HG02981 (cell line): Measurements from ENCODE around the gene SHQ1.

Experiments used
- ATAC-seq: cut with Tn5 transposase; IDR thresholded peaks from one replicate; pipeline ENCODE4 v1.9.1; 2021; ENCODE audit warnings: mild to moderate bottlenecking, moderate library complexity; ENCODE audit not compliant: unreplicated experiment

Gene SHQ1

DNA sequence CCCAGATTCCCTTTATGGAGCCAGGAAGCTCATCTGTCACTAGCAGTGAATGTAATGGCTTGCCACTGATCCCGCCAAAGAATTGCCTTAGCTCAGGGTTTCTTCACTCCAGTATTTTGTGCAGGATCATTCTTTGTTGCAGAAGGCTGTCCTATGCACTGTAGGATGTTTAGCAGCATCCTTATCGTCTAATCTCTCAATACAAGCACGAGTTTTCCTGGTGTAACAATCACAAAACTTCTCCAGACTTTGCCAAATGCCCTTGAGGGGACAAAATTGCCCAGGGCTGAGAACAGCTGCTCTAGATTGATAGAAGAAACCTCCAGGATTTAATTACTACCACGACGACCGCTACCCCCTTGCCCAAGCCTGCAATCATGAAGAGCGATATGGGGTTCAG lies 6.8 kb upstream of the SHQ1 start:
- no peak for ATAC-seq

DNA sequence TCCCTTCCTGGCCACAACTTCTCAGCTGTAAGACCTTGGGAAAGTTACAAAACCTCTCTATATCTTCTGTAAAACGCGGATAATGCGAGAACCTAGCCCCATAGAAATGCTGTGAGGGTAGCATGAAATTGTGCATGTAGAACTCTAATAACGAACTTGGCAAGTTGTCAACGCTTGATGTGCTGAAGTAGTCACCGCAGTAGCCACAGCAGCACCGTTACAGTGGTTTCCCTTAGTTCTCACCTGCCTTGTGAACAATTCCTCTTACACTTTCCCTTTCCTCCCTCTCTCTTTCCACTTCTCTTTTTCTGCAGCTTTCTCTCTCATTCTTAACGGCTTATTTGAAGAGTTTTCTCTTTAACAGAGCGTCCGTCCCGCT lies 447 bp upstream of the SHQ1 start:
- ATAC-seq = peak; percentile 38

DNA sequence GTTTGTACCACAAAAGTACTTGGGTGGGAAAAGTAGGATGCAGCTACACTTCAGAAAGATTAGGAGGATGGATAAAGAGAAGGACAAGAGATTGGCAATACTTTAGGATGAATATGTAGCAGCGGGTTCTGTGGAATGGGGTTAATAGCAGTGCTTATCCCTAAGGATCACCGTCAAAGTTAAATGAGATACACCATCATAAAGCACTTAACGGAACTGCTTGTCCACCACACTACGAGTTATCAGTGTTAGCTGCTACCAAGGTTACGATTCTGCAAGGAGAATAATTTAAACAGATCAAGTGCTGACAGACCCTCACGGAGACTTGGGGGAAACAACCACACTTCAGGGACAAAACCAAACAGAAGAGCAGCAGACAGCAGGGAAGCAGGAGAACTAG lies 963 bp downstream of the SHQ1 start:
- ATAC-seq = no peak

DNA sequence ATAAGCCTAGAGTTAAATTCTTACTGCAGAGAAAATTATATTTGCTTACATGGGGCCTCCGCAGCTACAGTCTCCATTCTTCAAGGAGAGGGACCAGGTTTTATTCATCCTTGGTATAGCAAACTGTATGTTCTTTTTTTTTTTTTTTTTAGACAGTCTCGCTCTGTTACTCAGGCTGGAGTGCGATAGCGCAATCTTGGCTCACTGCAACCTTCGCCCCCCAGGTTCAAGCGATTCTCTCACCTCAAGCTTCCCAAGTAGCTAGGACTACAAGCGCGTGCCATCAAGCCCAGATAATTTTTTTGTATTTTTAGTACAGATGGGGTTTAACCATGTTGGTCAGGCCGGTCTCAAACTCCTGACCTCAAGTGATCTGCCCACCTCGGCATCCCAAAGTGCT lies 2.1 kb downstream of the SHQ1 start:
- no peak for ATAC-seq

DNA sequence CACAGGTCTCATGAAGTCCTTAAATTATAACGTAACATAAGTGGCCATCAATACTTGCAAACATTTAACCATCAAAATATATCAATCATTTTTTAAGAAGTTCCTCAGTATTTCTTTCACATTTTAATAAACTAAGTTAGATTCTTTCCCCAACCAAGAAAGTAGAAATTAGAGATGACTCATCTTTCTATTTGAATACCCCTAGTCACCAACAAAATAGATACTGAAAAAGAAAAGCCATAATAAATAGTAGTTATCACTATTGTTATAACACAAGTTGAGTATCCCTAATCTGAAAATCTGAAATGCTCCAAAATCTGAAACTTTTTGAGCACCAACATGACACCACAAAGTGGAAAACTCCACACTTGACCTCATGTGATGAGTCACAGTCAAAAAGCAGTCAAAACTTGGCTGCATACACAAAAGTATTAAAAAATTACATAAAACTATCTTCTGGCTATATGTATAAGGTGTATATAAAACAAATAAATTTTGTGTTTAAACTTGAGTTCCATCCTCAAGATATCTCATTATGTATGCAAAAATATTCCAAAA lies 3.7 kb downstream of the SHQ1 start:
- no peak for ATAC-seq

DNA sequence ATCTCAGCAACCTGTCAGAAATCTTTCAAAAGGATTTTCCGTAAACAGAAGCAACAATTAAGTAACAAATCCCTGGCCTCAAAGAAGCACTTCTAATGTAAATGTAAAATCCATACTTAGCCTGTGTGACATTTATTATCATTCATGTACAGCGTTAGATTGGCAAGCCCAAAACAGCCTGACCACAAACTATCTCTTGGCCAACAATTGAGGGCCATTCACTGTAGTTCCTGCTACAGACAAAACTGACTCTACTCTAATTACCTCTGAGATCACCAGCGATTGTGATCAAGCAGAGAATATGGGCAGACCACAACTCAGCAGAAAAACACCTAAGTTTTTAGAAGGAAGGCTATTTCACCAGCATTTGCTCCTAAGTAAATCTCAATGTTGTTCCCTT lies 9.2 kb downstream of the SHQ1 start:
- ATAC-seq = no peak

DNA sequence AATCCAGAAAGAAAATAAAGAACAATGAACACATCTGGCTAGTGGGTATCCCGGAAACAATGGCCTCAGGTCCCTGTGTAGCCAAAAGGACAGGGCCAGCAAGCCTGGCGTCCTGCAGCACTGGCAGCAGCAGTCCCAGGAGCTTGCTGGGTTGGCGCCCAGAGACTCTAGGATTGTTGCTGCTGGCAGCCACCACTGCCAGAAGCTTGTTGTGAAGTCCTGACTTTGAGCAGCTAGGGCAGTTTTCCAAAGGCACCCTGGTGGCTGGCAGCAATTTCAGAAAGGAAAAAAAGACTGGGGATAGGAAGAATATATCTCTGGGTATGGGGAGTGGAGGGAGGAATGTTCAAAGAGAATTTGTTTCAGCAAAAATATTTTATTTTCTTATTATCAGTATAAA lies 11.3 kb downstream of the SHQ1 start:
- no peak for ATAC-seq

DNA sequence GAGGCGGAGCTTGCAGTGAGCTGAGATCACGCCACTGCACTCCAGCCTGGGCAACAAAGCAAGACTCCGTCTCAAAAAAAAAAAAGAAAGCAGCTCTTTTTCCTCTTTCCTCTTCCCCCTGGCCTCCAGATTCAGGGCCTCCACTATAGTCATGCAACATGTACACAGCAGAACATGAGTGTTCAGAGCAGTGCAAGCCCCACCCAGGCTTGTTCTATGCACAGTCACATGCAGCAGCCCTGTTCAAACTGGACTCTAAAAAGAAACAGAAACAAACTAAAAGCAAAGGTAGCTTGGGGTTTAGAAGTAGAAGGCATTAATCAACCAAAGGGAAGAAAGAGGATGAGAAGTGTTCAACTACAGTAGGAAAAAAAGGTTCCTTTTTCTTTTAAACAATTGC lies 11.8 kb downstream of the SHQ1 start:
- no peak for ATAC-seq

DNA sequence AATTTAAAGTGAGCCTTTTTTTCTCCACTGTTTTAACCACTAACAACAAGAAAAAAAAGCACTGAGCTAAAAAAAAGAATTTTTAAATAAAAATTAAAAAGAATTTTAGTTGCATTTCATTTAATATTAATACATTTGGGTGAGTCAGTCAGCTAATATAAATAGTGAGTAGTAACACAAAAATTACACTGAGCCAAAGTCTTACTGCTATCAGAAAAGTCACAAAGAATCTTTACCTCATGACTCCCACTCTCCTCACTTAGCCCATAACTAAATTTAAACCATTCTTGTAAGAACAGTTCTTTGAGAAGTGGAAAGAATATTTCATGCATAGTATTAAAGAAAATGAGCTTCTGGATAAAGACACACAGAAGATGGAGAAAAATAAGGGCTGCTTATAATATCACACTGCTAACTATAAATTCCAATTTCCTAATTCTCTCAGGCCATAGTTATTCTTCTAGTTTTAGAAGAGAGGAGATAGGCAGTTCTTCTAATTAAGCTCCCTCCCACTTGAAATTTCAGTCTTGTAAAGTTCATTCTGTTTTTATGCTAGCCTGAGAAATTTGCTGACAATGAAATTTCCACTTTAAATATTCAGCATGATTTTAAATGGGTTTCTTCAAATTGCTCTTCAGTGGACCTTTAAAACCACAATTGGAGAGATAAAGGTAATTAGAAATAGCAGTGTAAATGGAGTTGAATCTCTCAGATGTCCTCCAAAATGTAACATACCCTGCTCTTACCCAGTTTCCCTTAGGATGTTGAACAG lies 17.6 kb downstream of the SHQ1 start:
- no peak for ATAC-seq

DNA sequence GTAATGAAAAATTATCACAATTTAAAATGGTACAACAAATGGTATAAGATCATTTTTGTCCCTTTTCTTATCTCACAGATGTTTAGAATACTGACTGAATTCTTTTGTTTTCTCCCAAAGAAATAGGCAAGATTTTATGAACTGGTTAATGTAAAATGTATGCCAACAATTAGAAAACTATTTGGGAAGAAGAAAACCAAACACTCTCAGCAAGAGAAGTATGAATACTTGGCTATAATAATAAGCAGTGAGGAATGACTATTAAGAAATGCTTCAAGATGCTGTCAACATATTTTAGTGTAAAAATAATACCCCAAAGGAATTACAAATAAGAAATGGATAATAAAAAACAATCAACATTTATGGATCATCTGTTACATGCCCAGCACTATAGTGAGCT lies 18.5 kb downstream of the SHQ1 start:
- ATAC-seq = no peak

DNA sequence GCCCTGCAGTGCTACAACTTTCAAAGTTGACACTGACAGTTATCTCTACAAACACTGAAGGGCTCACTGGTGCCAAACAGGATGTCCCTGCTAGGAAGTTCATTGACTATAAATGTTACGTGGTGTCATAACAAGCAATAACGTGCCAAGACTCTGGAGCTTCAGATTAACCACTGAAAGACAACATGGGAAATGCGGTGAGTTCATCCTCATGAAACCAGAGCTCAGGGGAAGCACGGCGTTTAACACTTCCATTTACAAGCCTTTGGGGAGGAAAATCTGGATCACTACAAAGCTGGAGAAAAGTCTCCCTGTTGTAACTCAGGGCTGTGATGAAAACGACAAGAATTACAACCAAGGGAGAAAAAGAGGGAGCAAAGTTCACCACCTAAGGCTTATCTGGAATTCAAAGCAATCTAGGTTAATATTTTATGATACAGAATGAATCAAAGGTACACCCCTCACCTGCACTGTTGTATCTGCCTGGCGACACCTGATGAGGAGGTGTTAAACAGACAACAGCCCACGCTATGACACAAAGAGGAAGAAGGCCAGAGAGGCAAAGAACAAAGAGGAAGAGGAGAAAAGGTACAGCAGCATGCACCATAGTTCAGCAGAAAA lies 27.0 kb downstream of the SHQ1 start:
- no peak for ATAC-seq

DNA sequence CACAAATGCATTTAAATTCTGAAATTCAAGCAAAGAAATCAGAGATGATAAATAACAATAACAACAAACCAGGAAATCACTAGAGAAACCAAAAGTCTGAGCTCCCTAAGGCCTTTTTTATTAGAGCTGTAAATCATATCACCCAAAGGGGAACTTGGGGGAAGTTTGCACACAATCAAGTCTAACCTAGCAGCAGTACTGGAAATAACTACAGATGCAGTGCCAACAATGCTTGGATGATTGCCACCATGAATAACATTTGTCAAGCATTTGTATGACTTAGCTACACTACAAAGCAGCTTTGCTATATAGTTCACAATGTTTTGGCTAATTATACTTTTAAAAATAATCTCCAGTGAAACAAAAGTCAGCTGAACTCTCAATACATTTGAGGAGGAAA lies 27.8 kb downstream of the SHQ1 start:
- ATAC-seq = no peak

DNA sequence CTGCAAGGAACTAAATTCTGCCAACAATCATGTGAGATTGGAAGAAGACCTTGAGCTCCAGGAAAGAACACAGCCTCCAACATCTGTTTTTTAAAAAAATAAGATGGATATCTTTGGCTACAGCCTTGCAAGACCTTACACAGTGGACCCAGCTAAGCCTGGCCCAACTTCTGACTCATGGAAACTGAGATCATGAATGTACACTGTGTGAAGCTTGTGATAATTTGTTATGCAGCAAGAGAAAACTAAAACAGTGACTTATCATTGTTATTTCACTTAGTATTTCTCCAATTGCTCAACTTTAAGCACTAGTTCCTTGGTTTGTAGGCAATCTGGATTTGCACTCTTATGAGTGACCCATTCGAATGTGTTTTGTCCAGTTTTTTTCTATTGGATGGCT lies 29.3 kb downstream of the SHQ1 start:
- no peak for ATAC-seq

DNA sequence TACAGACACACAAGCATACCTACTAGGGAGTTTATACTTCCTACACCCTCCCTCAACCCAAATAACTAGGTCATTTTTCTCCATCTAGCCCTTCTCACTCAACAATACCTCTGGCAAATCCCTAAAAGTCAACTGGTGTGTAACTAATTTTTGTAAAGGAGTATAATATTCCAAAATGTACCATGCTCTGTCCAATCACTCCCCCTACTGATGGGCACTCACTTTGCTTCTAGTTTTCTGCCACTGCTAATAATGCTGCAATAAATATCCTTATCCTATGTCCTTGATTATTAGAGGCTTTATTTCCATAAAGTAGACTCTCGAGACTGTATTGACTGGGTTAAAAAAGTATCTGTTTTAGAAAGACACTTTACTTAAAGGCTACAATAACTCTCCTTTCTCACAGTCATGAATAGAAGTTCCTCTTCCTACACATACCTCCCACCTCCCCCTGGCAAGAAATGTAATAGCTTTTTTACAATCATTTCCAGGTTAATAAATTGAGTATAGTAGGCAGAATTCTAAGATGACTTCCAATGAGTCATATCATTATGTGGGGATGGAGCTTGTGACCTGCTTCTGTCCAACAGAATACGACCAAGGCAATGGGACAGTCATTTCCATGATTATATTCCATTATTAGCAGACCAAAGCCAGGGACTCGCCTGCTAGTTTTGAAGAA lies 30.0 kb downstream of the SHQ1 start:
- ATAC-seq = no peak

DNA sequence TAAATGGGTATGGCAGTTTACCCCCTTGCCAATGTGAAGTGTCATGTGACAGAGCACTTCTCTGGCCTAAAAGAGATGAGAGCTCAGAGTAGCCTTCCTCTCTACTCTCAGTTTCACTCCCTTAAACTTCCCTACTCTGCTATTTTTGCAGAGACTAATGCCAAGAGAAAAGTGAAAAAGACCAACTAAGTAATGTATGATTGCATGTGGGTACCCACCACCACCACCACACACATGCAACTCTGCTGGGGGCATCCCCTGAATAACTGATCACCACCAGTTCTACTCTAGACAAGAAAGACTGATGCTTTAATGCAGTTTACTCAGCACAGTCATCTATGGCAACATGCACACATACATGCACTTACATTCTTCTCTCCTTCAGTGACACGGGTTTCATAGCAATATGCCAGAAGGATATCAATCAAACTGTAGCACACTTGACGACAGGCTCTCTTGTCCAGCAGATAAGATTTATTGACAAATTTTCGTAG lies 31.3 kb downstream of the SHQ1 start:
- peak; percentile 62 for ATAC-seq

DNA sequence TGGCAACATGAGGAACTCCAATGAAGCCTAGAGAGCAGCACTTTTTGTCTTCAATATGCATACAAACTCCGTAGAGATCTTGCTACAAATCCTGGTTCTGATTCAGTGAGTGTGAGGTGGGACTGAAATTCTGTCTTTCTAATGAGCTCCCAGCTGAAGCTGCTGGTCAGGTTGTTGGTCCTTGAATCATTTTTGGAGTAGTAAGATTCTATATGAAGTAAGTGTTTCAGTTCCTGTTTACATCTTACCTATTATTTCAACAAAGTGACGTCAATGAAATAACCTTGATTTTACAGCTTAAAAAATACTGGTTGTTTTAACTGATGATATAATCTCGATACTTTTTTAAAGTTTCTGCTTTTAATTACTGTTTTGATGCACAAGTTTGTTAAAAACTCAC lies 33.9 kb downstream of the SHQ1 start:
- peak; percentile 56 for ATAC-seq

DNA sequence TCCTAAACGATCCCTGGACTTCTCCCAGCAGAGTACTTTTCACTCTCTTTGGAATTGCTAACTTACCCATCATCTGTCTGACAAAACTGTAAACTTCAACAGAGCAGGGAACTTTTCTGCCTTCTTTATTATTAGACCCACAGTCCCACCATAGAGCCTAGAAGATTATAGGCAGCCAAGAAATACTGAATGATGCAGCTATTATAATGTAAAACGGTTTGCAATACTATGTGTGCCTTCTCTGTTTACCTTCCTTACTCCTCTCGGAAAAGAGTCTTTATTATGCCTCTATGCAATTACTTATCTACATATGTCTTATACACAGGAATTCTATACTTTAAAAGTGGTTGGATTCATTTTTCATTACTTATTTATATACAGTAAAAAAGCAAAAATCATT lies 36.0 kb downstream of the SHQ1 start:
- ATAC-seq = no peak

DNA sequence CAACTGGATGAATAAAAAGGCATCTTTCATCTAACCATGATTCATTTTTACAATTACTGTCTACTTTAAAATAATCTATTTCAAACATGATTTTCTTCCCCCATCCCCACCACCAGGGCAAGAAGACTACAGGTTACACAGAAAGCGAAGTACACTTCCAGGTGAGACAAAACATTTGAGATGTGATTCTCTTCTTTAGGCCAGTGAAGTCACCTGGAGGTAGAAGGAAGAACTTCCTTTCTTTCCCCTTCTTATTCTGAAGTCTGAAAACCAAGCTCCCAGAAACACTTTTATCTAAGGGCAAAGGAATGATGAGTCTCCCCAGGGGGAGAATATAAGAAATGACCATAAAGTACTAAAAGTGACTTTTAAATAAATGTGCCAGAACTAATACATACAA lies 36.7 kb downstream of the SHQ1 start:
- no peak for ATAC-seq

DNA sequence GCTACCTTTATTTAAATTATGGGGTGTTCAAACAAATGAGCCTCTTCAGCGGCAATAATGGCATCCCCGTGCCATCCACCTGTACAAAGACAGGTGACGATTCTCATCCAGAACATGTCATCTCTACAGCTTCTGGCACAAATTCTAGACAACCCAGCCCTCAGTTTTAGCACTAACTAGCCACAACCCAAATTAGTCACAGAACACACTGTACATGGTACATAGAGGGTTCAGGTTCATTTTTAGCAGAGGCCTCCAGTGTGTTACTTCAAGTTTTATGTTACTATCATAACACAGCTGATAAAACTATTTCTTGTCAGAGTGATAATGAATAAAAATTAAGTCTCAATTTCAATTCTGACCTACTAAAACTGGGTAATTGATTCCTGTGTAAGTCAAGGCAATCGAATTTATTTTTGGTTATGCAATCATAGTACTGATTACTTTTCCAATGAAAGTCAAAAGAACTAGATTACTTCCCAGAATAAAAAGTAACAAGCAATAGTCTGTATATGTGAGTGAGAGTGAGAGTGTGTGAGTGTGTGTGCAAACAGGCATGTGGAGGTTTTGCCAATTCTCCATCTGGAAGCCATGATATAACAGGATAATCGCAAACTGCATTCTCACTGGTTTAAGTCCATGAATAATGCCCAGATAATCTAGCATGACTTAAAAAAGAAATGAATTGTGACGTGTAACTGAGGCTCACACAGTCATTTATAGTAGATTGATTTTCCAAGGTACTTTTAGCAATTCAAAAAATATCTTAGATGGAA lies 37.4 kb downstream of the SHQ1 start:
- no peak for ATAC-seq

DNA sequence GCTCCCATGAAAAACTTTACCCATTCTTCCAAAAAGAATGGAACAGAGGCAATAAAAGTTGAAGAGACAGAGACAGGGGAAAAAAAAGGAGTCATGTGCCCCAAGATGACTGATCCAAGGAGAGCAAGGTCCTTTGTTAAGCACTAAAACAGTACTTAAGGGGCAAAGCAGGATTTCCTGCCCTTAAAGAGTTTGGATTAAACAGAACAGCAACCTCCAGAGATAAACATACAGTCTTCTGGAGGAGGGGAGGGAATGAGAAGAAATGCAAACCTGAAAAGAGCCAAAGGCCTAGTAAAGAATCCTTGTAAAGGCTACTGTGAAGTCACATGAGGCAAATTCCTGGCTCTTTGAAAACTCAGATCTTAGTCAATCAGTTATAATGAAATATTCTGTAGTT lies 38.2 kb downstream of the SHQ1 start:
- ATAC-seq = no peak

DNA sequence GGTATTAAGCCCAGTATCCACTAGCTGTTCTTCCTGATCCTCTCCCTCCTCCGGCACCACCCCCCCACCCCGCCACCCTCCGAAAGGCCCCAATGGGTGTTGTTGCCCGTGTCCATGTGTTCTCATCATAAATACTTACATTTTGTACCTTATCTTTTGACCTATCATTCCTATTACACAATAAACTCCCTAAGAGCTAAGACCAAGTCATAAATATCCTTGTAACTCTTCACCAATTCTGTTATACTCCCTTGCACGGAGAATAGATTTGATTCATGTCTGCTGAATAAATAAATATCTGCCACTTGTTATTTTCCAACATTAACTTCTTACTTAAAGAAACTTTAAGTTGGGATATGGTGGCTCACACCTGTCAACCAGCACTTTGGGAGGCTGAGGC lies 43.9 kb downstream of the SHQ1 start:
- no peak for ATAC-seq
